Measurements from ENCODE around the gene LAT.

- no peak for TF ChIP-seq SIN3A (IDR thresholded peaks at IDR 0.05; ENCODE audit: borderline replicate concordance, insufficient read depth, low read depth, low read length)
- no peak for TF ChIP-seq CTCF (IDR thresholded peaks at IDR 0.05)
- no peak for TF ChIP-seq REST (IDR thresholded peaks at IDR 0.05; ENCODE audit: insufficient read depth in 1 of 2, low read depth in 2 of 2, low read length in 1 of 2)
- TF ChIP-seq POLR2AphosphoS5 (IDR thresholded peaks at IDR 0.05; ENCODE audit: low read depth, low read length) = no peak
- no peak for TF ChIP-seq TCF7L2 (IDR thresholded peaks at IDR 0.05; ENCODE audit: low read depth, low read length)
These were observed 7.6 kb downstream of the LAT start for GRCh38 chr16:28992496-28992895.
